HG02970 (cell line): Measurements from ENCODE around the gene EP400.

Experiments used
- ATAC-seq: cut with Tn5 transposase; IDR thresholded peaks from one replicate; pipeline ENCODE4 v1.9.1; 2021; ENCODE audit warnings: mild to moderate bottlenecking, moderate library complexity, moderate number of reproducible peaks; ENCODE audit not compliant: unreplicated experiment, low FRiP score

EP400 gene

GRCh38 chr12:132106921-132107320, 157.2 kb downstream of the EP400 start:
- no peak for ATAC-seq

GRCh38 chr12:132108211-132108832, 158.6 kb downstream of the EP400 start:
- no peak for ATAC-seq

DNA sequence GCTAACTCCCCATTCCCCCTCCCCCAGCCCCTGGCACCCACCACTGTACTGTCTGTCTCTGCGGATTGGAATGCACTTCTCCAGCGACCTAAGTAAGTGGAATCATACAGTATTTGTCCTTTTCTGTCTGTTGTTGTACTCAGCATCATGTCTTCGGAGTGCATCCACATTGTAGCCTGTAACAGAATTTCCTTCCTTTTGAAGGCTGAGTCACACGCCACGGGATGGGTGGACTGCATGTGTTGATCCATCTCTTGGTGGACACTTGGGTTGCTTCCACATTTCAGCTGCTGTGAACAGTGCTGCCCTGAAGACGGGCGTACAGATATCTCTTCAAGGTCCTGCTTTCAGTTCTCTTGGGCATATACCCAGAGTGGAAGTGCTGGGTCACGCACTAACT, 160.0 kb downstream of the EP400 start:
- ATAC-seq = no peak

DNA sequence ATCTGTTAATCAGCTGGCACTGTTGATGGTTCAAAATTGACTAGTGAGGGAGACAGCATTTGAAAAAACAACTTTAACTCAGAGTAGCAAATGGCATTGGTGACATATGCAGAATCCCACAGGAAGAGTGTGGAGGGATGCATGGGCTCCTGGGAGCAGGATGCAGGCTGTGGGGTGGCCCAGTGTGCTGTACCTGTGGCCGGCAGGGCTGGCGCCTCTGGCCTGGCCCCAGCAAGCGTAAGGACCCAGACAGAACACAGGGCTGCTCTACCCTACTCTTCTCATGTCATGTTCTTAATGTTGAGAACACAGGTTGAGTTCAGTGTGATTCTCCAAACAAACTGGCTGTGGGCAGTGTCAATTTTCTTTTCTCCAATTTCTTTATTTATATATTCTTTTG, 160.9 kb downstream of the EP400 start:
- ATAC-seq = no peak

GRCh38 chr12:132111654-132112304, 162.0 kb downstream of the EP400 start:
- ATAC-seq = no peak

GRCh38 chr12:132114667-132115066, 164.9 kb downstream of the EP400 start:
- ATAC-seq = no peak

DNA sequence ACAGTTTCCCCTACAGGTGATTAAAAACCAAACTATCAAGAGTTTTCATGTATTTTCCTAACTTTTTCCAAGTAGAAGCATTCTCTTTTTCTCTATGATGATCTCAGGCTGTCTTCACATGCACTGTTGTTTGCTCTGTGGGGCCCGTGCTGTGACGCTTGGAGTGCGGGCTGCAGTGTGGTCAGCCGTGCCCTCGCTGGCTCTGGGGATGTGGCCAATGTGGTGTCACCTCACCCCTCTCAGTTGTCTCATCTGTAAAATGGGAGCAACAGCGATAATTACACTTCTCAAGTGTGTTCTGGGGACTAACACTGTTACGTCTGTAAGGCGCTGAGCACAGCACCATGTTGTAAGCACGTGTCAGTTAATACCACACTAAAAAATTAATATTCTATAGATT, 165.8 kb downstream of the EP400 start:
- ATAC-seq = no peak

DNA sequence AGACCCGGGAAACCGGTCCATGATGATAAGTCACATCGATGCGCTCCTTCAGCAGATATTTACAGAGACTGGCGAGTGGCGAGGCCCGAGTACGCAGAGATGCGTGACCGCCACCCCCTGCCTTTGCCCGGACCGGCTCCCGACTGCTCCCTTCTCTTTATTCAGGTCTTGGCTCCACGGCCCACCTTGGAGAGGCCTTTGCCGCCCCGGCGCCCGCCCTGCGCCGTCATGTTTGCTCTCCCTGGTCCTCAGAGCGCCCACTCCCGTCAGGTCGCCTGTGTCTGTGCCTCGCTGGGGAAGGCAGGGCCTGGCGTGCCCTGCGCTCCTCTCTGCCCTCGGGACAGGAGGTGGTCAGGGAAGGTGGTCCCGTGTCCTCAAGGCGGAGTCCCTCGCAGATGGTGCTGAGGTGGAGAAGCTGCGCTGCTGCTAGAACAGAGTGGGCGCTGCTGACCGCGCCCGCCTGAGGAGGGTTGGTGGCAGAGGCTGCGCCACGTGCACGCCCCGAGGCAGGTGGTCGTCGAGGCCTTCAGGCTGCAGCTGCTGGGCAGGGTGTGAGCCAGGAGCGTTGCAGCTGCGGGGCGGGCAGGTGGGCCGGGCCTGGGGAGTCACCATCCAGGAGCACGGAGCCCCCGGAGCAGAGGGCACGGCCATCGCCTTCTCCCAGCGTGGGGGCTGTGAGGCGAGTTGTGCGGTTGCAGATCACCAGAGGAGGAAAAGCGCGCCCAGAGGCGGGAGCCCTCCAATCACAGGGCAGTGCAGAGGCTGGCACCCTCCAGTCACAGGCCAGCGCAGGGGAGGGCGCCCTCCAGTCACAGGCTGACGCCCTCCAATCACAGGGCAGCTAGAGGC, 167.2 kb downstream of the EP400 start:
- ATAC-seq = no peak

DNA sequence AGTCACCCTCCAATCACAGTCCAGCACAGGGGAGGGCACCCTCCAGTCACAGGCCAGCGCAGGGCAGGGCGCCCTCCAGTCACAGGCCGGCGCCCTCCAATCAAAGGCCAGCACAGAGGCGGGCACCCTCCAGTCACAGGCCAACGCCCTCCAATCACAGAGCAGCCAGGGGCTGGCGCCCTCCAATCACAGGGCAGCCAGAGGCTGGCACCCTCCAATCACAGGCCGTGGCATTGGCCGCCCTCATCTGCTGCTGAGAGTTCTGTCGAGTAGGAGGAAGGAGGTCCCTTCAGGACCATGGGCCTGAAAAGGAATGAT, 167.8 kb downstream of the EP400 start:
- no peak for ATAC-seq

DNA sequence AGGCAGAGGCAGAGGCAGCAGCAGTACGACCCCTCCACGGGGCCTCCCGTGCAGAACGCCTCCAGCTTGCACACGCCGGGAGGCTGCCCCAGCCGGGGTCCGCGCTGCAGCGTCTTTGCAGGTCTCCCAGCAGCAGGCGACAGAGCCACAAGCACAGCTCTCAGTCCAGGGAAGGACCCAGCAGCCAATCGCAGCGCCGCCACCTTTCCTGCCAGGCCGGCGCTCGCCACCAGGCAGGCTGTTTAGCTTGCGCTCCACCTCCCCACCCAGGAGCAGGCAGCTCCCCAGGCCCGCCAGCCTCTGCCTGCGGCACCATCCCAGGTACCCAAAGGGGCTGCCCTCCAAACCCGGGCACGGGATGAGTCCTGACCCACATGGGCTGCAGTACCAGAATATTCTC, 169.1 kb downstream of the EP400 start:
- no peak for ATAC-seq

- ATAC-seq = no peak
Measured at GRCh38 chr12:132121283-132121682, 171.5 kb downstream of the EP400 start.

- no peak for ATAC-seq
Measured at GRCh38 chr12:132123970-132124765, 174.4 kb downstream of the EP400 start.

DNA sequence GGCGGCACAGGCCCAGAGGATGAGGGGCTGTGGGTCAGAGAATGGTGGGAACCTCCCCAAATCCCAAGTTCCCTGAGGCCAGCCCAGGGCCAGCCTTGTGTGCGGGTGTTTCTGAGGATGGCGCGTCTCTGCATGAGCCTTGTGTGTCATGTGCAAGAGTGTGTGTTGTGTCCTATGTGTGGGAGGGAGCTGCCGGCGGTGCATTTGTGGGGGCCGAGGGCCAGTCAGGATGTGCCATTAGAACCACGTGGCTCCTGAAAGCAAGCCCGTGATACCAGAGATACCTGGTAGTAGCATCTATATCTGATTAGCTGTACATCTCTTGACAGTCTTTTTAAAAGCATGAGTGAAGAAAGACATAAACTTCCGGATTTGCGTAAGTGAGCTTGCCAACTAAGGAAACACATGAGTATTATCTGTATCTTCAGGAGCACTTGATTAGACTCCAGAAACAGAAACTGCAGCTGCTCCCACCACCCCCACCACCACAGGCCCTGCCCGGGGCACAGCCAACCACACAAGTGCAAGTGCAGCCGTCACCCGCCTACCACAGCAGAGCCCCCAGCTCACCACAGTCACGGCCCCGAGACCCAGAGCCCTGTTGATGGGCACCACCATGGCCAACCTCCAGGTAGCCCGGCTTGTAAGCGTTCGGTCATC, 175.2 kb downstream of the EP400 start:
- ATAC-seq = no peak

- ATAC-seq = no peak
Measured at GRCh38 chr12:132125736-132126135, 176.0 kb downstream of the EP400 start.

DNA sequence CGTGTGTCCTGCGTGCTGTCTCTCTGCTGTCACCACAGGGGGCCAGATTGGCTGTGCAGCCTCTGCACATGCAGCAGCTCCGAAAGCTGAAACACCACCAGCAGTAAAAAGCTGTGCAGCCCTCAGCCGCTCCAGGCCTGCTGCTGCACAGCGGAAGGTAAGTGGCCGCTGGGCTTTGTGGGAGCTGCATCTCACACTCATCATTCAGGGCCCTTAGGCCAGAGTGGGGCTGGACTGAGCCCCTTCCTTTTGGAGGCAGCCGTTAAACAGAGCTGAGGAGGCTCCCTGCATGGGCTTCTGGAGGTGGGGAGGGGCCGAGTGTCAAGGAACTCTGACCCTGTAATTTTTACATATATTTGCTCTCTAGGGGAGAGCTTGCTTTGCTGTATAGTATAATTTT, 177.3 kb downstream of the EP400 start:
- no peak for ATAC-seq

- ATAC-seq = no peak
Measured at GRCh38 chr12:132129007-132129406, 179.3 kb downstream of the EP400 start.

DNA sequence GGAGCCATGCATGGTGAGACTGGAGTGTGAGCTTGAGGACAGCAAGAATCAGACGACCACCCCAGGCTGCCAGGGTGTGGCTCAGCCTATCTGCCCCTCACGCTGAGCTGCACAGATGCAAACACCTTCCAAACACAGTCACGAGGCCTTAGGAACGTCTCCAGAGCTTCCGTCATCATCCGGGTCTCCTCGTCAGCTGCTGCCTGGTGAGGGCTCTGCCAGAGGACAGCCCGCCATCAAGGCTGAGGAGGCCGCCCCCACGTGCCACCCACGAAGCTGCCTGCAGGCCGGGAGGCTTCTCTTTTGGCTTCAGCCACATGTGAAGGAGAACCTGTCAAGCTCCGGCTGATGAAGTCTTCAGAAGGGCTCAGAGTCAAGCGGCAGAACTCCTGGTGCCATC, 180.9 kb downstream of the EP400 start:
- no peak for ATAC-seq
